ENCODE measurements around the gene CSPG5. TPM values are rescaled to one million over a fixed set of nuclear protein-coding genes. Genes with fewer than 3 reads are reported as not detected.
A peak's percentile ranks its signal among the peaks of the same experiment; 100 is the strongest.

The CSPG5 gene
- total RNA-seq, 1 experiment from 2014 or later, result 5.7 TPM

- H3K9me3 ChIP-seq (ENCODE audit: control insufficient read depth, low read depth, low read length), result no peaks in the 10 kb centered on the region
- no peaks in the 10 kb centered on the region for H4K20me1 ChIP-seq (ENCODE audit: control insufficient read depth, insufficient read depth, insufficient read length)
- WGBS (ENCODE audit: extremely low coverage, insufficient read length, low lambda C conversion rate), result no CpG with 5 or more reads among the region's 6 CpGs
- Mint-ChIP-seq H3K4me3 (no peak overlapping the region), H3K36me3 (ENCODE audit: insufficient read depth in 1 of 3, low read depth in 3 of 3) (peaks cover 43 to 90% (median 84%) of the 10 kb centered on the region in 3 experiments; a peak in 6 of 7 replicates), H3K27ac (peak overlapping the region in 2 of 3 experiments; percentile 36 to 73; a peak in 1 of 7 replicates), H3K27me3 (ENCODE audit: low read depth) (no peaks in the 10 kb centered on the region), H3K4me1 (no peaks in the 10 kb centered on the region), H3K9me3 (no peaks in the 10 kb centered on the region)
- H3T11ph ChIP-seq (ENCODE audit: low read length), result no peak overlapping the region
- no peaks in the 10 kb centered on the region for H3K79me1 ChIP-seq (ENCODE audit: insufficient read depth, low read depth, low read length, poor library complexity, severe bottlenecking)
- no peak overlapping the region for H3K14ac ChIP-seq (ENCODE audit: insufficient read depth, low read length)
- H2BK15ac ChIP-seq (ENCODE audit: low read depth, low read length), result no peak overlapping the region
- no peak overlapping the region for H2BK120ac ChIP-seq (ENCODE audit: low read depth, low read length, poor library complexity, severe bottlenecking)
- H3K4ac ChIP-seq (ENCODE audit: low read depth, low read length), result no peak overlapping the region
- H2AK5ac ChIP-seq (ENCODE audit: insufficient read length, low read length), result no peak overlapping the region
- no peak overlapping the region for H4K91ac ChIP-seq (ENCODE audit: insufficient read length, low read depth, low read length)
- DNase-seq, result no peak
- TF ChIP-seq, protein P1, sequence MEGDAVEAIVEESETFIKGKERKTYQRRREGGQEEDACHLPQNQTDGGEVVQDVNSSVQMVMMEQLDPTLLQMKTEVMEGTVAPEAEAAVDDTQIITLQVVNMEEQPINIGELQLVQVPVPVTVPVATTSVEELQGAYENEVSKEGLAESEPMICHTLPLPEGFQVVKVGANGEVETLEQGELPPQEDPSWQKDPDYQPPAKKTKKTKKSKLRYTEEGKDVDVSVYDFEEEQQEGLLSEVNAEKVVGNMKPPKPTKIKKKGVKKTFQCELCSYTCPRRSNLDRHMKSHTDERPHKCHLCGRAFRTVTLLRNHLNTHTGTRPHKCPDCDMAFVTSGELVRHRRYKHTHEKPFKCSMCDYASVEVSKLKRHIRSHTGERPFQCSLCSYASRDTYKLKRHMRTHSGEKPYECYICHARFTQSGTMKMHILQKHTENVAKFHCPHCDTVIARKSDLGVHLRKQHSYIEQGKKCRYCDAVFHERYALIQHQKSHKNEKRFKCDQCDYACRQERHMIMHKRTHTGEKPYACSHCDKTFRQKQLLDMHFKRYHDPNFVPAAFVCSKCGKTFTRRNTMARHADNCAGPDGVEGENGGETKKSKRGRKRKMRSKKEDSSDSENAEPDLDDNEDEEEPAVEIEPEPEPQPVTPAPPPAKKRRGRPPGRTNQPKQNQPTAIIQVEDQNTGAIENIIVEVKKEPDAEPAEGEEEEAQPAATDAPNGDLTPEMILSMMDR (conservative IDR thresholded peaks at IDR 0.05), result no peak
- no peak overlapping the region for H3K9ac ChIP-seq (ENCODE audit: extremely low read depth, insufficient read length, low read length)
- H3K23me2 ChIP-seq (ENCODE audit: insufficient read length, low read depth, low read length, poor library complexity, severe bottlenecking), result no peaks in the 10 kb centered on the region
- H2AFZ ChIP-seq (ENCODE audit: low read length), result no peak overlapping the region
- no peak overlapping the region for H3K27ac ChIP-seq (ENCODE audit: insufficient read length, low read depth, low read length)
- no peak overlapping the region for H3K56ac ChIP-seq (ENCODE audit: insufficient read length, low read depth, low read length)
- H4K8ac ChIP-seq (replicated peaks; ENCODE audit: insufficient read length, low read depth, low read length), result no peak overlapping the region
- H3K4me1 ChIP-seq (ENCODE audit: insufficient read depth, low read length), result no peaks in the 10 kb centered on the region
- no peak overlapping the region for H4K5ac ChIP-seq (ENCODE audit: insufficient read length, low read depth, low read length)
- H3K23ac ChIP-seq (ENCODE audit: insufficient read length, low read depth, low read length), result no peak overlapping the region
- no peak overlapping the region for H2BK12ac ChIP-seq (ENCODE audit: insufficient read length, low read depth, low read length)
- no peaks in the 10 kb centered on the region for H3K27me3 ChIP-seq (ENCODE audit: insufficient read depth, low read length)
- no peaks in the 10 kb centered on the region for H3K79me2 ChIP-seq (ENCODE audit: insufficient read depth, low read length)
- no peak overlapping the region for H2BK5ac ChIP-seq (ENCODE audit: insufficient read length, low read length)
- H3K4me2 ChIP-seq (ENCODE audit: insufficient read depth, insufficient read length, low read length), result no peak overlapping the region
- H2BK20ac ChIP-seq (ENCODE audit: low read depth, low read length, poor library complexity, severe bottlenecking), result no peak overlapping the region
- no peak overlapping the region for H3K18ac ChIP-seq (ENCODE audit: insufficient read length, low read depth, low read length)
Measured at GRCh38 chr3:47628426-47628825, 49.8 kb upstream of the CSPG5 start.
